Erythroblast (primary cell): Measurements from ENCODE around the gene IGLL1.

ENCODE experiments used
- GATA1 ChIP-seq: IDR thresholded peaks from 2 replicates; pipeline ENCODE4 v1.6.1; 2011; ENCODE audit warnings: low read depth, mild to moderate bottlenecking, control low read depth, low read length, moderate library complexity
- POLR2A ChIP-seq: IDR thresholded peaks from 2 replicates; pipeline ENCODE4 v1.6.1; 2011; ENCODE audit warnings: mild to moderate bottlenecking, low read length

- no peak for TF ChIP-seq POLR2A
- TF ChIP-seq GATA1: no peak
Measured at GRCh38 chr22:23576681-23577080, 3.4 kb downstream of the IGLL1 start.
